ENCODE results near the gene ZBTB17. TPM values are rescaled to one million over a fixed set of nuclear protein-coding genes. Genes with fewer than 3 reads are reported as not detected.

Gene ZBTB17
- total and polyA plus RNA-seq, 2 of the 8 experiments (the other 6 are each of a cell fraction or from before 2014, with no cell fraction given), result 24.7 to 36.2 TPM

- TF ChIP-seq HDAC2 (IDR thresholded peaks at IDR 0.05; ENCODE audit: borderline replicate concordance in 1 of 2, low read depth in 2 of 2, low read length in 2 of 2), result no peak
- no peak for TF ChIP-seq SP1 (IDR thresholded peaks at IDR 0.05; ENCODE audit: low read depth, low read length)
- TF ChIP-seq CHD7 (IDR thresholded peaks at IDR 0.05; ENCODE audit: insufficient replicate concordance, low read length), result no peak
- no peak for TF ChIP-seq KDM4A (IDR thresholded peaks at IDR 0.05; ENCODE audit: low read depth, low read length, severe bottlenecking)
- no peak for TF ChIP-seq ATF2 (IDR thresholded peaks at IDR 0.05; ENCODE audit: low read length)
- no peak for TF ChIP-seq GTF2F1 (IDR thresholded peaks at IDR 0.05; ENCODE audit: borderline replicate concordance, low read depth, low read length)
Measured at GRCh38 chr1:16021681-16022080, 45.8 kb upstream of the ZBTB17 start, which contains the start of gene CLCNKA (continued).

All from H1 (cell line).